Fibroblast of mammary gland (primary cell): ENCODE data around the gene CTXND1.

Experiments
- DNase-seq: peaks from one replicate; pipeline ENCODE4 v3.0.0-alpha.2; 2010; ENCODE audit warnings: low read depth
- H3K4me3 ChIP-seq: 2 replicates; pipeline ENCODE4 v1.5.1; 2011; ENCODE audit warnings: low read depth, mild to moderate bottlenecking, low read length, moderate library complexity; ENCODE audit not compliant: control insufficient read depth
- TF ChIP-seq, protein P1 (sequence below): conservative IDR thresholded peaks from 2 replicates; pipeline ENCODE4 v1.5.1; 2011; ENCODE audit warnings: low read depth, low read length, inconsistent platforms; ENCODE audit not compliant: control insufficient read depth, insufficient read depth

Gene CTXND1

DNA sequence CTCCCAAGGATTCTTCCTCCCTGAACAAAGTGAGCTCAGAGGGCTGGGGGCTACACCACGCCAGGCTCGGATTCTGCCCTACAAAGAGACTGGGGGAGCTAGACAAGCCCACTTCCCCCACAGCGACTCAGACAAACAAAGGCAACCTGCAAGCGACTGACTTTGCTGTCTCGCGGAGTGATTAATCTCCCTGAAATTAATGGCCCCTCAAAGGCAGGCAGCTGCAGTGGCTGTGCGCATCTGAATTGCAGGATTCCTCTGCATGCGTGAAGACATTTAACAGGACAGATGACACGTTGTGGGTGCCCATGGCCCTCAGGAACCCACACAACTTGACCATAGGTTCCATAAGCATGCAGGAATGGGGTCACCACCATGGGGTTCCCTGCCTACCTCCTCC lies 18.4 kb downstream of the CTXND1 start:
- H3K4me3 ChIP-seq = no peak overlapping the region
- TF ChIP-seq, protein P1, sequence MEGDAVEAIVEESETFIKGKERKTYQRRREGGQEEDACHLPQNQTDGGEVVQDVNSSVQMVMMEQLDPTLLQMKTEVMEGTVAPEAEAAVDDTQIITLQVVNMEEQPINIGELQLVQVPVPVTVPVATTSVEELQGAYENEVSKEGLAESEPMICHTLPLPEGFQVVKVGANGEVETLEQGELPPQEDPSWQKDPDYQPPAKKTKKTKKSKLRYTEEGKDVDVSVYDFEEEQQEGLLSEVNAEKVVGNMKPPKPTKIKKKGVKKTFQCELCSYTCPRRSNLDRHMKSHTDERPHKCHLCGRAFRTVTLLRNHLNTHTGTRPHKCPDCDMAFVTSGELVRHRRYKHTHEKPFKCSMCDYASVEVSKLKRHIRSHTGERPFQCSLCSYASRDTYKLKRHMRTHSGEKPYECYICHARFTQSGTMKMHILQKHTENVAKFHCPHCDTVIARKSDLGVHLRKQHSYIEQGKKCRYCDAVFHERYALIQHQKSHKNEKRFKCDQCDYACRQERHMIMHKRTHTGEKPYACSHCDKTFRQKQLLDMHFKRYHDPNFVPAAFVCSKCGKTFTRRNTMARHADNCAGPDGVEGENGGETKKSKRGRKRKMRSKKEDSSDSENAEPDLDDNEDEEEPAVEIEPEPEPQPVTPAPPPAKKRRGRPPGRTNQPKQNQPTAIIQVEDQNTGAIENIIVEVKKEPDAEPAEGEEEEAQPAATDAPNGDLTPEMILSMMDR = no peak
- no peak for DNase-seq

DNA sequence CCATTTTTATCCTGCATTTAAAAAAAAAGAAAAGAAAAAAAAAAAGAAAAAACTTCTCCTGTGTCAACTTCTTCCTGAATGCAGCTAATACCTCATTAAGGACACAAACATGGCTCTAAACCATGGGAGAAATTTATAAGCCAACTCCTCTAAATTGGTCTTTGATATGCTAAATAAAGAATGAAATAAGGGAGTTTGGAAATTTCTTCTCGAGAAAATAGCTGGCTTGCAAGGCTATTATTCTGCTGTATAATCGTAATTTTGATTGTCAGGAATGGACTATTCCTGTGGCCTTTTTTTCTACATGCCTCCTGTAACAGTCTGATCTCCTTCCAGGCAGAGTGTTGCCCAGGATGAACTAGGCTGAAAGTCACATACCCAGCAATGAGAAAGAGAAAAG lies 20.6 kb downstream of the CTXND1 start:
- H3K4me3 ChIP-seq = no peak overlapping the region
- TF ChIP-seq, protein P1 = no peak
- DNase-seq = no peak

DNA sequence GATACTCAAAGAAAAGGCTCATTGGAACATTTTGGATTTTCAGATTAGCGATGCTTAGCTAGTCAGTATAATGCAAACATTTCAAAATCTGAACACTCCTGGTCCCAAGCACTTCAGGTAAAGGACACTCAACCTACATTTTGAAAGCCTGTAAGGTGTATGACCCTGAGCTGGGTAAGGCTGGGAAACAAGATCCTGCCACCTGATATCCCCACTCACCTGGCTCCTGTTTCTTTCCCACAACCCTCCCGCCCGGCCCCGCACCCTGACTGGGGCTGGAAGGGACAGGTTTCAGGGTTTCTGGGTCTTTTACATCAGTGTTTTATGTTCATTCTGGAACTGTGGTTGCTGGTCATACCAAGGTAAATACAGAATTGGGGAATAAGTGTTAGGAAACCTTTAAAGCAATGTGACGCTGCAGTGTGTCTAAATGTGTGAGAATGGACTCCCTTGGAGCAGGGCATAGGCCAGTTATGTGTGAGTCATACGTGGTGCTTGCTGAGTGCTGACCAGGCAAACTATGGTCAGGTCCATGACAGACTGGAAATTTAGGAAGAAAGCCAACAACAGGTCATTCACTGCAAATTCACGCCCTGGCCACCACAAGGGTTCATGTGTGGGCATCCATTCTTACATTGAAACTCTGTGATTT lies 22.9 kb downstream of the CTXND1 start:
- no peak overlapping the region for H3K4me3 ChIP-seq
- TF ChIP-seq, protein P1 = no peak

DNA sequence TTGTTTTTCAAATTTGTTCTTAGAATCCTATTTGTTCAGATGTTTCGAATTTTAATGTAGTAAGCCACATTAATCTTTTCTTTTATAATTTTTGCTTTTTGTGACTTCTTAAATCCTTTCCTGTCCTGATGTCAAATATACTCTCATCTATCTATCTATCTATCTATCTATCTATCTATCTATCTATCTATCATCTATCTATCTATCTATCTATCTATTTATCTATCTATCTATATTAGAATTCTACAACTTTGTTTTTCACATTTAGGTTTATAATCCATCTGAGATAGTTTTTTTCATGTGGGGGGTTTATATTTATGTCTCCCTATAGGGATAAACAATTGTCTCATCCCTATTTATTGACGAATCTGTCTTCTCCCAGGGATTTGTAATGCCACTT lies 32.1 kb downstream of the CTXND1 start:
- H3K4me3 ChIP-seq = no peak overlapping the region
- DNase-seq = no peak
- TF ChIP-seq, protein P1 = no peak

More for the DNA sequence above, 22.9 kb downstream of the CTXND1 start:
- DNase-seq = peak; percentile 62

DNA sequence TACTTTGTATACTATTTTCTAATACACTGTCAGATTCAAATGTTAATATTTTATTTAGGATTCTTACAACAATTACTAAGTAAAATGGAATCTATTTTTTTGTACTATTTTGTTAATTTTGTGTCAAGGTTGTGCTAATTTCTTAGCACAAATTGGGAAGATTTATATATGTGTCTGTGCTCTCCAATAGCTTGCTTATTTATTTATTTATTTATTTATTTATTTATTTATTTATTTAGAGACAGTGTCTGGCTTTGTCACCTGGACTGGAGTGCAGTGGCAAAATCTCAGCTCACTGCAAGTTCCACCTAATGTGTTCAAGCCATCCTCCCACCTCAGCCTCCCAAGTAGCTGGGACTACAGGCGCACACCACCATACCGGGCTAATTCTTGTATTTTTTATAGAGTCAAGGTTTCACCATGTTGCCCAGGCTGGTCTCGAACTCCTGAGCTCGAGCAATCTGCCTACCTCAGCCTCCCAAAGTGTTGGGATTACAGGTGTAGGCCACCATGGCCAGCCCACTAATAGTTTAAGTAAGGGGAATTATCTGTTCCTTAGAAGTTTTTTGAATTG lies 34.6 kb downstream of the CTXND1 start:
- TF ChIP-seq, protein P1 = no peak
- no peak for DNase-seq
- H3K4me3 ChIP-seq = no peak overlapping the region

DNA sequence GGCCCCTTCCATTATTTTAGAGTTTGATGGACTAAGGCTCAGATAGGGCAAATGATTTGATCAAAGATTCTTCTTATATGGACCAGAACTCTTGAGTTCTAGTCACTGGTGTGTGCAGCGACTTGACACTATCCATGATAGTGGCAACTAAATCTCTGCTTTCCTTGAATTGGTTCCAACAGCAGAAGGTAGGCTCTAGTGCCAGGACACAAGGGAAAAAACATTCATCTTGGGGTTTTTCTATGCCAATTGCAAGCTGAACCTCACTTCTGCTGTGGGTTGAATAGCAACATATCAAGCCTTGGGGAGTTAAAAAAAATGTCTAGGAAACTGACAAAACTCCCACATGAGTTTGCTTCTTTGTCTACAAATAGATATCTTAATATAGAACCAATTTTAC lies 35.1 kb downstream of the CTXND1 start:
- H3K4me3 ChIP-seq = no peak overlapping the region
- TF ChIP-seq, protein P1 = no peak
- DNase-seq = no peak

DNA sequence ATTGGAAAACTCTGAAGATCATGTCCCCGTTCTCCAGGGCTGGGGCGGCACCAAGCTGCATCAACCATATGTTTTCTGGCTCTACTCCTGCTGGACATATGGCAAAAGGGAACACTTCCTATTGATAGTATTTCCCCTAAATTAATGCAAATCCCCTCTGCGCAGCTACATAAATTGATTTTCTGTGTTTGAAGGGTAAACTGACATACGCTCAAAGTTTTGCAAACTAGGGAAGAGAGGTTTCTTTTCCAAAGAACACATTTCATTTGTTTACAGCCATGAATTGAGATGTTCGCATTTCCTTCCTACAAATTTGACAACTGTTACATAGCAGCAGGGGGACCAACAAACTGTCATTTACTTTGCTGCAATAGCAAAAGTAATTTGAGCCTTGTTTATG lies 35.9 kb downstream of the CTXND1 start:
- DNase-seq = no peak
- H3K4me3 ChIP-seq = no peak overlapping the region
- TF ChIP-seq, protein P1 = no peak
